BLaER1 treated with 17β-estradiol and CSF1 and Interleukin-3, amounts not matched to agents 10 nM and 100 nM (cell line): ENCODE results near the gene GPR176.

ENCODE experiments used
- H3K27ac ChIP-seq, 11 experiments: shearing (Covaris generic); formaldehyde crosslinking; 2 replicates each; pipeline ENCODE4 v1.8.1; 2022
- H3K27me3 ChIP-seq, 11 experiments: shearing (Covaris generic); formaldehyde crosslinking; 2 replicates each; pipeline ENCODE4 v1.8.1; 2022
- H3K36me3 ChIP-seq, 11 experiments: shearing (Covaris generic); formaldehyde crosslinking; 2 replicates each; pipeline ENCODE4 v1.8.1; 2022
- H3K4me1 ChIP-seq, 10 experiments: shearing (Covaris generic); formaldehyde crosslinking; 2 replicates each; pipeline ENCODE4 v1.8.1; 2022
- H3K4me2 ChIP-seq, 11 experiments: shearing (Covaris generic); formaldehyde crosslinking; 2 replicates each; pipeline ENCODE4 v1.8.1; 2022
- H3K4me3 ChIP-seq, 10 experiments: shearing (Covaris generic); formaldehyde crosslinking; 2 replicates each; pipeline ENCODE4 v1.8.1; 2022
- H3K9ac ChIP-seq, 11 experiments: shearing (Covaris generic); formaldehyde crosslinking; 2 replicates each; pipeline ENCODE4 v1.8.1; 2022
- H3K9me3 ChIP-seq, 11 experiments: shearing (Covaris generic); formaldehyde crosslinking; replicated peaks in 1 of 11; 2 replicates each; pipeline ENCODE4 v1.8.1; 2022
- H4K20me1 ChIP-seq, 11 experiments: shearing (Covaris generic); formaldehyde crosslinking; 2 replicates each; pipeline ENCODE4 v1.8.1; 2022
- Cebpa-rat ChIP-seq, 11 experiments: shearing (Covaris generic); IDR thresholded peaks; 2 replicates each; pipeline ENCODE4 v1.8.1; 2022

The GPR176 gene

GRCh38 chr15:39792844-39793335 lies 127.2 kb downstream of the GPR176 start:
- Histone ChIP-seq H3K4me1 (peaks cover 14 to 38% (median 31%) of the 10 kb centered on the region in 10 experiments; a peak in 19 of 20 replicates), H3K36me3 (peaks cover 0 to 9% (median under 1%) of the 10 kb centered on the region in 11 experiments; a peak in 6 of 22 replicates), H3K27ac (peak overlapping the region in 5 of 11 experiments; percentile 8 to 58 (median 13); a peak in 4 of 22 replicates), H3K9me3 (no peaks in the 10 kb centered on the region), H3K4me2 (peak overlapping the region in 10 of 11 experiments; percentile 12 to 48 (median 28); a peak in 14 of 22 replicates), H3K4me3 (no peak overlapping the region), H4K20me1 (no peaks in the 10 kb centered on the region; a peak in 1 of 22 replicates), H3K27me3 (no peaks in the 10 kb centered on the region), H3K9ac (no peak overlapping the region)
- no peak for TF ChIP-seq Cebpa-rat (IDR thresholded peaks at IDR 0.05)

- H4K20me1 ChIP-seq: no peaks in the 10 kb centered on the region; a peak in 1 of 22 replicates
- no peak overlapping the region for H3K4me3 ChIP-seq
- H3K4me1 ChIP-seq: peaks cover 18 to 44% (median 37%) of the 10 kb centered on the region in 10 experiments; a peak in 19 of 20 replicates
- no peaks in the 10 kb centered on the region for H3K27me3 ChIP-seq
- H3K9me3 ChIP-seq: no peaks in the 10 kb centered on the region
- peak overlapping the region in 9 of 11 experiments; percentile 12 to 48 (median 38); a peak in 13 of 22 replicates for H3K4me2 ChIP-seq
- no peak overlapping the region for H3K9ac ChIP-seq
- TF ChIP-seq Cebpa-rat (IDR thresholded peaks at IDR 0.05): no peak
- H3K27ac ChIP-seq: peak overlapping the region in 5 of 11 experiments; percentile 8 to 58 (median 13); a peak in 3 of 22 replicates
- H3K36me3 ChIP-seq: peaks cover 0 to 5% (median 0%) of the 10 kb centered on the region in 11 experiments; a peak in 1 of 22 replicates
These were observed 127.8 kb downstream of the GPR176 start for GRCh38 chr15:39792025-39792843.

- Histone ChIP-seq H3K36me3 (no peaks in the 10 kb centered on the region), H4K20me1 (no peaks in the 10 kb centered on the region), H3K27ac (peak overlapping the region in 7 of 11 experiments; percentile 9 to 49 (median 34); a peak in 10 of 22 replicates), H3K27me3 (no peaks in the 10 kb centered on the region), H3K4me1 (peaks cover 18 to 63% (median 50%) of the 10 kb centered on the region in 10 experiments; a peak in 19 of 20 replicates), H3K4me3 (no peak overlapping the region), H3K9me3 (no peaks in the 10 kb centered on the region), H3K4me2 (peak overlapping the region; percentile 11 to 62 (median 39); a peak in 18 of 22 replicates), H3K9ac (no peak overlapping the region; a peak in 1 of 22 replicates)
- 0 out of 22 replicates have a peak, but pooled peaks of 2 of the 11 experiments have one; percentile 14 to 24 for TF ChIP-seq Cebpa-rat (IDR thresholded peaks at IDR 0.05)
These were observed 130.3 kb downstream of the GPR176 start for GRCh38 chr15:39789736-39790135.

GRCh38 chr15:39788800-39789565 lies 131.1 kb downstream of the GPR176 start:
- no peak overlapping the region for H3K4me3 ChIP-seq
- H3K4me1 ChIP-seq: peaks cover 26 to 71% (median 57%) of the 10 kb centered on the region in 10 experiments
- TF ChIP-seq Cebpa-rat (IDR thresholded peaks at IDR 0.05): no peak
- no peak overlapping the region; a peak in 2 of 22 replicates for H3K9ac ChIP-seq
- no peaks in the 10 kb centered on the region for H4K20me1 ChIP-seq
- H3K27ac ChIP-seq: peak overlapping the region in 7 of 11 experiments; percentile 9 to 49 (median 34); a peak in 9 of 22 replicates
- no peaks in the 10 kb centered on the region for H3K9me3 ChIP-seq
- H3K4me2 ChIP-seq: peak overlapping the region in 7 of 11 experiments; percentile 11 to 55 (median 44); a peak in 9 of 22 replicates
- no peaks in the 10 kb centered on the region for H3K36me3 ChIP-seq
- no peaks in the 10 kb centered on the region for H3K27me3 ChIP-seq

GRCh38 chr15:39788108-39788507 lies 132.0 kb downstream of the GPR176 start:
- H3K27me3 ChIP-seq: no peaks in the 10 kb centered on the region
- H4K20me1 ChIP-seq: no peaks in the 10 kb centered on the region
- H3K9me3 ChIP-seq: no peaks in the 10 kb centered on the region
- no peak for TF ChIP-seq Cebpa-rat (IDR thresholded peaks at IDR 0.05)
- H3K27ac ChIP-seq: peak overlapping the region in 5 of 11 experiments; percentile 3 to 45 (median 33); a peak in 2 of 22 replicates
- no peaks in the 10 kb centered on the region for H3K36me3 ChIP-seq
- peaks cover 32 to 75% (median 62%) of the 10 kb centered on the region in 10 experiments for H3K4me1 ChIP-seq
- peak overlapping the region in 3 of 11 experiments; percentile 4 to 27 (median 10); a peak in 2 of 22 replicates for H3K9ac ChIP-seq
- peak overlapping the region in 9 of 11 experiments; percentile 17 to 61 (median 42); a peak in 14 of 22 replicates for H3K4me2 ChIP-seq
- no peak overlapping the region for H3K4me3 ChIP-seq

GRCh38 chr15:39787479-39787878 lies 132.6 kb downstream of the GPR176 start:
- Histone ChIP-seq H3K4me3 (no peak overlapping the region), H3K9ac (peak overlapping the region in 6 of 11 experiments; percentile 1 to 27 (median 12); a peak in 4 of 22 replicates), H3K4me1 (peaks cover 27 to 69% (median 57%) of the 10 kb centered on the region in 10 experiments), H3K36me3 (no peaks in the 10 kb centered on the region), H3K27ac (peak overlapping the region in 5 of 11 experiments; percentile 3 to 45 (median 30); a peak in 4 of 22 replicates), H4K20me1 (no peaks in the 10 kb centered on the region), H3K4me2 (peak overlapping the region in 10 of 11 experiments; percentile 0 to 61 (median 40); a peak in 17 of 22 replicates), H3K27me3 (no peaks in the 10 kb centered on the region), H3K9me3 (no peaks in the 10 kb centered on the region)
- TF ChIP-seq Cebpa-rat (IDR thresholded peaks at IDR 0.05): no peak

GRCh38 chr15:39786447-39787056 lies 133.5 kb downstream of the GPR176 start:
- Histone ChIP-seq H3K27ac (no peak overlapping the region), H3K9me3 (0 out of 22 replicates have a peak, but pooled peaks cover 0 to 2% (median 0%) of the 10 kb centered on the region in 11 experiments), H3K4me2 (peak overlapping the region in 5 of 11 experiments; percentile 17 to 55 (median 37); a peak in 7 of 22 replicates), H4K20me1 (no peaks in the 10 kb centered on the region), H3K36me3 (no peaks in the 10 kb centered on the region), H3K27me3 (no peaks in the 10 kb centered on the region), H3K4me3 (no peak overlapping the region), H3K9ac (no peak overlapping the region), H3K4me1 (peaks cover 32 to 73% (median 60%) of the 10 kb centered on the region in 10 experiments)
- TF ChIP-seq Cebpa-rat (IDR thresholded peaks at IDR 0.05): no peak

GRCh38 chr15:39785841-39786240 lies 134.2 kb downstream of the GPR176 start:
- Histone ChIP-seq H3K4me1 (peaks cover 32 to 74% (median 60%) of the 10 kb centered on the region in 10 experiments), H3K9ac (no peak overlapping the region), H3K27me3 (no peaks in the 10 kb centered on the region), H3K27ac (no peak overlapping the region), H3K9me3 (peaks cover 0 to 8% (median 0%) of the 10 kb centered on the region in 11 experiments; a peak in 1 of 22 replicates), H4K20me1 (no peaks in the 10 kb centered on the region), H3K4me2 (no peak overlapping the region), H3K36me3 (no peaks in the 10 kb centered on the region), H3K4me3 (no peak overlapping the region)
- no peak for TF ChIP-seq Cebpa-rat (IDR thresholded peaks at IDR 0.05)
